NCI-H2107 treated with DMSO at 0.1 percent for 48 hours (cell line): ENCODE results near the gene SGSM2.

Experiments used
- DNase-seq: peaks from one replicate; lab custom pipeline; 2025; ENCODE audit not compliant: unreplicated experiment; lab: John Stamatoyannopoulos, UW

Gene SGSM2

GRCh38 chr17:2416010-2416734 is 78.9 kb downstream of the SGSM2 start:
- DNase-seq, result peak; percentile 29

- DNase-seq, result no peak
Measured at GRCh38 chr17:2418572-2418971, 81.3 kb downstream of the SGSM2 start.

- no peak for DNase-seq
Measured at GRCh38 chr17:2419486-2419885, 82.2 kb downstream of the SGSM2 start.

- DNase-seq, result no peak
Measured at GRCh38 chr17:2420176-2420575, 82.9 kb downstream of the SGSM2 start.

GRCh38 chr17:2421315-2422147 is 84.2 kb downstream of the SGSM2 start:
- DNase-seq, result no peak

GRCh38 chr17:2423271-2423670 is 86.0 kb downstream of the SGSM2 start:
- DNase-seq, result no peak

- no peak for DNase-seq
Measured at GRCh38 chr17:2427215-2427614, 89.9 kb downstream of the SGSM2 start.

- no peak for DNase-seq
Measured at GRCh38 chr17:2427910-2428309, 90.6 kb downstream of the SGSM2 start.
